Activated naive CD4-positive, alpha-beta T cell treated with anti-CD3 and anti-CD28 coated beads, Interleukin-2, amount 10 ng/mL, durations not matched to agents 5 hours and 36 hours (primary cell): ENCODE results near the gene TMEM50B. TPM values are rescaled to one million over a fixed set of nuclear protein-coding genes. Genes with fewer than 3 reads are reported as not detected.

Experiments
- total RNA-seq, 2 experiments: library from RNA; stranded (reverse); gene quantifications; one replicate each; pipeline ENCODE4 v1.2.3, GENCODE V29; 2021

The TMEM50B gene
- total RNA-seq = 10 to 100 TPM; 33.7 to 36.5 TPM

GRCh38 chr21:33479679-33480480 lies at the start of gene TMEM50B:
Gene TMEM50B, minus strand, starts transcription at chr21:33479974. Its CDS starts 11,089 bp downstream, at chr21:33468885.

GRCh38 chr21:33491373-33492102 lies 11.8 kb upstream of the TMEM50B start, which contains the start of gene DNAJC28:
Gene DNAJC28, minus strand, starts transcription at chr21:33491716. Its CDS starts 2,323 bp downstream, at chr21:33489393.

GRCh38 chr21:33403128-33403785 lies 76.5 kb downstream of the TMEM50B start, which contains the start of gene IFNGR2:
Gene IFNGR2, plus strand, starts transcription at chr21:33403413. Its CDS starts 131 bp downstream, at chr21:33403544.

Other genes starting within 250 kb of the TMEM50B start
- gene IL10RB, start 213.6 kb downstream of the TMEM50B start, total RNA-seq = 10 to 100 TPM; 37.2 to 40.6 TPM
- gene IFNAR1, start 155.0 kb downstream of the TMEM50B start, total RNA-seq = 10 to 100 TPM; 46.3 to 49.6 TPM
- gene IFNGR2, start 76.6 kb downstream of the TMEM50B start, total RNA-seq = 10 to 100 TPM; 17.5 to 18.3 TPM
- gene DNAJC28, start 11.7 kb upstream of the TMEM50B start, total RNA-seq = under 1 TPM; 0.58 to 0.63 TPM
- 100 to 1,000 TPM; 108 to 110 TPM for gene GART, start 62.1 kb upstream of the TMEM50B start, total RNA-seq
- gene SON, start 63.1 kb upstream of the TMEM50B start, total RNA-seq = 100 to 1,000 TPM; 313 to 318 TPM
- 10 to 100 TPM; 28.2 to 29.7 TPM for gene DONSON, start 108.7 kb upstream of the TMEM50B start, total RNA-seq
- 10 to 100 TPM; 32.1 to 38.1 TPM for gene CRYZL1, start 161.8 kb upstream of the TMEM50B start, total RNA-seq
- gene ITSN1, start 162.5 kb upstream of the TMEM50B start, total RNA-seq = 1 to 10 TPM; 2.8 to 5.5 TPM